Transverse colon (tissue), 4 donors: ENCODE data around the gene LRIT3.

ENCODE experiments used
- CTCF ChIP-seq, 5 experiments: fragments of 200-600 bp in 3 of 5; fragments of 450-650 bp in 2 of 5; sonication (generic) in 3 of 5; IDR thresholded peaks; 1 replicate in 2 of 5; 2 replicates in 3 of 5; pipeline ENCODE4 v1.5.1; 2016 to 2017; ENCODE audit warnings: antibody characterized with exemption in 5 of 5, inconsistent platforms in 3 of 5, mild to moderate bottlenecking in 2 of 5, moderate library complexity in 1 of 5
- EP300 ChIP-seq: sonication (generic); formaldehyde crosslinking; IDR thresholded peaks from one replicate; pipeline ENCODE4 v1.6.1; 2017; ENCODE audit warnings: antibody characterized with exemption, low read depth
- POLR2A ChIP-seq: fragments of 450-650 bp; IDR thresholded peaks from one replicate; pipeline ENCODE4 v1.6.1; 2016; ENCODE audit warnings: antibody characterized with exemption, mild to moderate bottlenecking, moderate library complexity
- POLR2AphosphoS5 ChIP-seq, 3 donors: sonication (generic); formaldehyde crosslinking; IDR thresholded peaks; one replicate each; pipeline ENCODE4 v1.6.1; 2016; ENCODE audit warnings: antibody characterized with exemption in 3 of 3

DNA sequence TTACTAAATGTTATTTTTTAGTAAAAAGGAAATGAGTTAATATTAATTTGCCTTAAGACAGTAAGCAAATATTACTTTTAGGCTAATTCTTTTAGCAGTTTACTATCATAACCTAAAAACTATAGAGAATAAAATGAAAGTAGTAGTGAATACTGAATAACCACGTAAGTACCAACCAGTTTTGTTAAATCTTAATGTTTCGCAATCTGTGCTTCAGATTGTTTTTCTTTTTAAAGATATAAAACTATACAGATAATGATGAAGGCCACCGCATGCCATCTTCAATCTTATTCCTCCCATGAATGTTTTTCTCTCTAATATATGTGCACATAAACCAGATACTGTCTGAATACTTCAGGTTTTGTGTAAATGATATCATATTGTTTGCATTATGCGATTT, 14.2 kb upstream of the LRIT3 start:
- no peak for TF ChIP-seq POLR2AphosphoS5 (IDR thresholded peaks at IDR 0.05)
- TF ChIP-seq CTCF (IDR thresholded peaks at IDR 0.05) = no peak
- no peak for TF ChIP-seq POLR2A
- no peak for TF ChIP-seq EP300
